DMS79 (cell line): ENCODE measurements around the gene DOCK7.
"Not testable (repeated sequence)": the region's sequence is repeated elsewhere in the genome, so short reads cannot be mapped to it uniquely, and the experiment has no call there.

Source experiments
- DNase-seq: peaks from one replicate; lab custom pipeline; 2025; lab: John Stamatoyannopoulos, UW

The DOCK7 gene

GRCh38 chr1:62694479-62694878 lies 6.3 kb upstream of the DOCK7 start:
- not testable (repeated sequence) for DNase-seq

GRCh38 chr1:62693123-62693522 lies 4.9 kb upstream of the DOCK7 start:
- no peak for DNase-seq

- DNase-seq, result no peak
These were observed 3.1 kb upstream of the DOCK7 start for GRCh38 chr1:62691062-62691844.

GRCh38 chr1:62689524-62689923 lies 1.3 kb upstream of the DOCK7 start:
- DNase-seq, result no peak

- no peak for DNase-seq
These were observed 500 bp upstream of the DOCK7 start for GRCh38 chr1:62688687-62689085.

GRCh38 chr1:62687421-62687902 lies 724 bp downstream of the DOCK7 start:
- DNase-seq, result no peak

- DNase-seq, result no peak
These were observed 1.4 kb downstream of the DOCK7 start for GRCh38 chr1:62686822-62687221.

GRCh38 chr1:62685431-62685859 lies 2.7 kb downstream of the DOCK7 start:
- no peak for DNase-seq

GRCh38 chr1:62682531-62682930 lies 5.7 kb downstream of the DOCK7 start:
- DNase-seq, result no peak

- not testable (repeated sequence) for DNase-seq
These were observed 7.2 kb downstream of the DOCK7 start for GRCh38 chr1:62680992-62681391.

- DNase-seq, result not testable (repeated sequence)
These were observed 10.4 kb downstream of the DOCK7 start for GRCh38 chr1:62677822-62678221.

GRCh38 chr1:62676611-62677356 lies 11.4 kb downstream of the DOCK7 start:
- no peak for DNase-seq

GRCh38 chr1:62673629-62674028 lies 14.6 kb downstream of the DOCK7 start:
- no peak for DNase-seq

- no peak for DNase-seq
These were observed 16.2 kb downstream of the DOCK7 start for GRCh38 chr1:62672029-62672428.

GRCh38 chr1:62654744-62655143 lies 33.4 kb downstream of the DOCK7 start:
- DNase-seq, result no peak

GRCh38 chr1:62652387-62652786 lies 35.8 kb downstream of the DOCK7 start:
- DNase-seq, result no peak

- DNase-seq, result no peak
These were observed 44.9 kb downstream of the DOCK7 start for GRCh38 chr1:62643283-62643682.

- DNase-seq, result no peak
These were observed 50.6 kb downstream of the DOCK7 start for GRCh38 chr1:62637392-62638105.

- no peak for DNase-seq
These were observed 59.7 kb downstream of the DOCK7 start for GRCh38 chr1:62628506-62628905.

GRCh38 chr1:62625415-62625814 lies 62.8 kb downstream of the DOCK7 start:
- no peak for DNase-seq

GRCh38 chr1:62621907-62622306 lies 66.3 kb downstream of the DOCK7 start:
- no peak for DNase-seq

GRCh38 chr1:62613890-62614289 lies 74.3 kb downstream of the DOCK7 start:
- DNase-seq, result no peak

- DNase-seq, result no peak
These were observed 74.9 kb downstream of the DOCK7 start for GRCh38 chr1:62613325-62613727.
